Epithelial cell of esophagus (primary cell): ENCODE data around the gene DLGAP3.
A peak's percentile ranks its signal among the peaks of the same experiment; 100 is the strongest.

Experiments
- DNase-seq: peaks from one replicate; pipeline ENCODE4 v3.0.0; 2010; ENCODE audit warnings: low read depth
- H3K4me3 ChIP-seq: 2 replicates; pipeline ENCODE4 v1.5.1; 2011; ENCODE audit warnings: mild to moderate bottlenecking, low read length, control low read depth
- CTCF ChIP-seq: IDR thresholded peaks from 2 replicates; pipeline ENCODE4 v1.5.1; 2011; ENCODE audit warnings: low read depth, mild to moderate bottlenecking, low read length, control low read depth, inconsistent platforms; ENCODE audit not compliant: insufficient read depth; ENCODE audit errors: missing control alignments

The DLGAP3 gene

GRCh38 chr1:34868230-34869049 lies 61.0 kb downstream of the DLGAP3 start:
- H3K4me3 ChIP-seq, result no peak overlapping the region
- DNase-seq, result no peak
- no peak for TF ChIP-seq CTCF

GRCh38 chr1:34867415-34867814 lies 62.0 kb downstream of the DLGAP3 start:
- H3K4me3 ChIP-seq, result no peak overlapping the region
- DNase-seq, result no peak
- no peak for TF ChIP-seq CTCF

- H3K4me3 ChIP-seq, result peak overlapping the region; percentile 68
- no peak for DNase-seq
- TF ChIP-seq CTCF, result no peak
Observed at GRCh38 chr1:34866762-34867109, 62.7 kb downstream of the DLGAP3 start.

- peak; percentile 91 for TF ChIP-seq CTCF
Observed at GRCh38 chr1:34865981-34866761, 63.3 kb downstream of the DLGAP3 start.

GRCh38 chr1:34865573-34865972 lies 63.9 kb downstream of the DLGAP3 start:
- no peak for TF ChIP-seq CTCF
- DNase-seq, result no peak
- peak overlapping the region; percentile 68 for H3K4me3 ChIP-seq

More at GRCh38 chr1:34865981-34866761, 63.3 kb downstream of the DLGAP3 start:
- DNase-seq, result peak; percentile 58
- H3K4me3 ChIP-seq, result peak overlapping the region; percentile 68

- TF ChIP-seq CTCF, result no peak
- H3K4me3 ChIP-seq, result no peak overlapping the region
- DNase-seq, result no peak
Observed at GRCh38 chr1:34864759-34865158, 64.7 kb downstream of the DLGAP3 start.
